Nephron (organoid): Measurements from ENCODE around the gene METTL8.

ENCODE experiments used
- H3K27ac Mint-ChIP-seq, 3 experiments: 2 replicates each; pipeline ENCODE4 v1.8.0; 2020; ENCODE audit warnings: mixed read lengths in 3 of 3, mild to moderate bottlenecking in 2 of 3, moderate library complexity in 1 of 3
- H3K27me3 Mint-ChIP-seq: 2 replicates; pipeline ENCODE4 v1.8.0; 2021; ENCODE audit warnings: low read depth, mild to moderate bottlenecking, moderate library complexity, mixed read lengths
- H3K36me3 Mint-ChIP-seq: 2 replicates; pipeline ENCODE4 v1.8.0; 2020; ENCODE audit warnings: low read depth, mixed read lengths
- H3K4me1 Mint-ChIP-seq: 2 replicates; pipeline ENCODE4 v1.8.0; 2020; ENCODE audit warnings: mixed read lengths
- H3K4me3 Mint-ChIP-seq, 3 experiments: 2 replicates each; pipeline ENCODE4 v1.8.0; 2020; ENCODE audit warnings: mild to moderate bottlenecking in 3 of 3, mixed read lengths in 3 of 3, moderate library complexity in 2 of 3
- H3K9me3 Mint-ChIP-seq: 2 replicates; pipeline ENCODE4 v1.8.0; 2020; ENCODE audit warnings: mixed read lengths
- CTCF ChIP-seq, 3 experiments: fragments of 200-600 bp; sonication (generic); IDR thresholded peaks; one replicate each; pipeline ENCODE4 v1.5.0; 2021; ENCODE audit warnings: antibody characterized with exemption in 3 of 3; ENCODE audit not compliant: unreplicated experiment in 3 of 3

METTL8 gene

GRCh38 chr2:171412571-171413175 is 21.1 kb downstream of the METTL8 start:
- TF ChIP-seq CTCF (IDR thresholded peaks at IDR 0.05; ENCODE audit: unreplicated experiment in 3 of 3) = no peak
- peaks cover 9% of the 10 kb centered on the region for H3K4me1 Mint-ChIP-seq
- H3K36me3 Mint-ChIP-seq = no peaks in the 10 kb centered on the region
- no peaks in the 10 kb centered on the region for H3K9me3 Mint-ChIP-seq
- no peaks in the 10 kb centered on the region for H3K27me3 Mint-ChIP-seq
- H3K4me3 Mint-ChIP-seq = no peak overlapping the region
- no peak overlapping the region for H3K27ac Mint-ChIP-seq

GRCh38 chr2:171411791-171412483 is 21.9 kb downstream of the METTL8 start:
- H3K27ac Mint-ChIP-seq = no peak overlapping the region
- H3K4me3 Mint-ChIP-seq = no peak overlapping the region
- H3K9me3 Mint-ChIP-seq = no peaks in the 10 kb centered on the region
- no peaks in the 10 kb centered on the region for H3K36me3 Mint-ChIP-seq
- peaks cover 9% of the 10 kb centered on the region for H3K4me1 Mint-ChIP-seq
- H3K27me3 Mint-ChIP-seq = no peaks in the 10 kb centered on the region
- no peak for TF ChIP-seq CTCF (IDR thresholded peaks at IDR 0.05; ENCODE audit: unreplicated experiment in 3 of 3)

GRCh38 chr2:171411214-171411613 is 22.6 kb downstream of the METTL8 start:
- Mint-ChIP-seq H3K4me3 (no peak overlapping the region), H3K4me1 (peaks cover 9% of the 10 kb centered on the region), H3K36me3 (no peaks in the 10 kb centered on the region), H3K27ac (no peak overlapping the region), H3K27me3 (no peaks in the 10 kb centered on the region), H3K9me3 (no peaks in the 10 kb centered on the region)
- no peak for TF ChIP-seq CTCF (IDR thresholded peaks at IDR 0.05; ENCODE audit: unreplicated experiment in 3 of 3)

GRCh38 chr2:171410624-171411023 is 23.2 kb downstream of the METTL8 start:
- Mint-ChIP-seq H3K9me3 (no peaks in the 10 kb centered on the region), H3K36me3 (no peaks in the 10 kb centered on the region), H3K27ac (no peak overlapping the region), H3K27me3 (no peaks in the 10 kb centered on the region), H3K4me3 (no peak overlapping the region), H3K4me1 (peaks cover 9% of the 10 kb centered on the region)
- no peak for TF ChIP-seq CTCF (IDR thresholded peaks at IDR 0.05; ENCODE audit: unreplicated experiment in 3 of 3)

- peaks cover 9% of the 10 kb centered on the region for H3K4me1 Mint-ChIP-seq
- H3K4me3 Mint-ChIP-seq = no peak overlapping the region
- H3K27me3 Mint-ChIP-seq = no peaks in the 10 kb centered on the region
- H3K9me3 Mint-ChIP-seq = no peaks in the 10 kb centered on the region
- no peak overlapping the region for H3K27ac Mint-ChIP-seq
- H3K36me3 Mint-ChIP-seq = no peaks in the 10 kb centered on the region
- no peak for TF ChIP-seq CTCF (IDR thresholded peaks at IDR 0.05; ENCODE audit: unreplicated experiment in 3 of 3)
Observed at GRCh38 chr2:171410101-171410500, 23.7 kb downstream of the METTL8 start.
